Neural cell (in vitro differentiated cells): ENCODE measurements around the gene LRCH1. TPM values are rescaled to one million over a fixed set of nuclear protein-coding genes. Genes with fewer than 3 reads are reported as not detected.

Source experiments
- H2AFZ ChIP-seq: fragments of 200-600, 300-800 bp; sonication (generic), shearing (Covaris generic); 2 replicates; pipeline ENCODE4 v1.6.0; 2014; ENCODE audit warnings: low read depth, mild to moderate bottlenecking, antibody characterized with exemption, low read length, moderate library complexity
- H3F3A ChIP-seq: fragments of 200-600 bp; shearing (Covaris generic); 2 replicates; pipeline ENCODE4 v1.6.1; 2016; ENCODE audit warnings: mild to moderate bottlenecking, moderate library complexity, mixed read lengths, antibody characterized with exemption, low read length; ENCODE audit not compliant: insufficient read depth, poor library complexity, severe bottlenecking
- H3K27ac ChIP-seq: fragments of 200-600, 300-800 bp; sonication (generic), shearing (Covaris generic); 2 replicates; pipeline ENCODE4 v1.5.1; 2014; ENCODE audit warnings: mild to moderate bottlenecking, low read length, moderate library complexity
- H3K27me3 ChIP-seq: fragments of 300-800, 200-600 bp; sonication (generic), shearing (Covaris generic); 2 replicates; pipeline ENCODE4 v1.6.0; 2014; ENCODE audit warnings: mild to moderate bottlenecking, low read depth, low read length, moderate library complexity; ENCODE audit not compliant: insufficient read depth
- H3K36me3 ChIP-seq: fragments of 300-800, 200-600 bp; sonication (generic), shearing (Covaris generic); 2 replicates; pipeline ENCODE4 v1.5.1; 2014; ENCODE audit warnings: mild to moderate bottlenecking, antibody characterized with exemption, low read length, moderate library complexity; ENCODE audit not compliant: insufficient read depth
- H3K4me2 ChIP-seq: fragments of 300-800, 200-600 bp; sonication (generic), shearing (Covaris generic); 2 replicates; pipeline ENCODE4 v1.6.0; 2014; ENCODE audit warnings: mild to moderate bottlenecking, low read length
- H3K4me3 ChIP-seq: fragments of 300-800, 200-600 bp; sonication (generic), shearing (Covaris generic); 2 replicates; pipeline ENCODE4 v1.5.1; 2014; ENCODE audit warnings: mild to moderate bottlenecking, low read length, moderate library complexity
- H3K79me2 ChIP-seq: fragments of 200-600 bp; shearing (Covaris generic); replicated peaks from 2 replicates; pipeline ENCODE4 v1.6.0; 2014; ENCODE audit warnings: mild to moderate bottlenecking, low read length, moderate library complexity; ENCODE audit not compliant: insufficient read depth
- H3K9ac ChIP-seq: fragments of 300-800, 200-600 bp; sonication (generic), shearing (Covaris generic); 2 replicates; pipeline ENCODE4 v1.6.1; 2016; ENCODE audit warnings: mild to moderate bottlenecking, low read length, mixed read lengths
- H3K9me2 ChIP-seq: fragments of 200-600 bp; shearing (Covaris generic); 2 replicates; pipeline ENCODE4 v1.6.1; 2016; ENCODE audit warnings: mild to moderate bottlenecking, low read length, mixed read lengths; ENCODE audit not compliant: insufficient read depth
- H3K9me3 ChIP-seq: fragments of 200-600, 300-800 bp; sonication (generic), shearing (Covaris generic); 2 replicates; pipeline ENCODE4 v1.6.1; 2016; ENCODE audit warnings: mild to moderate bottlenecking, mixed run types, low read length, moderate library complexity, mixed read lengths
- H4K20me1 ChIP-seq: fragments of 200-600 bp; shearing (Covaris generic); 2 replicates; pipeline ENCODE4 v1.6.1; 2016; ENCODE audit warnings: mild to moderate bottlenecking, mixed run types; ENCODE audit not compliant: insufficient read depth
- EP300 ChIP-seq: fragments of 450-650 bp; conservative IDR thresholded peaks from 2 replicates; pipeline ENCODE4 v1.6.1; 2014; ENCODE audit warnings: antibody characterized with exemption, mild to moderate bottlenecking, moderate library complexity; ENCODE audit not compliant: poor library complexity, severe bottlenecking
- EZH2 ChIP-seq: fragments of 200-600, 300-800 bp; shearing (Covaris generic), sonication (generic); IDR thresholded peaks from 2 replicates; pipeline ENCODE4 v1.6.1; 2014; ENCODE audit warnings: antibody characterized with exemption, low read length, borderline replicate concordance, mild to moderate bottlenecking; ENCODE audit not compliant: insufficient read depth, poor library complexity, severe bottlenecking
- MXI1 ChIP-seq: fragments of 450-650 bp; conservative IDR thresholded peaks from 2 replicates; pipeline ENCODE4 v1.6.1; 2014; ENCODE audit warnings: antibody characterized with exemption, mild to moderate bottlenecking; ENCODE audit not compliant: poor library complexity, severe bottlenecking
- POLR2AphosphoS5 ChIP-seq: IDR thresholded peaks from 2 replicates; pipeline ENCODE4 v1.6.1; 2012
- RAD21 ChIP-seq: fragments of 450-650 bp; conservative IDR thresholded peaks from 2 replicates; pipeline ENCODE4 v1.6.1; 2014; ENCODE audit warnings: antibody characterized with exemption, mild to moderate bottlenecking, moderate library complexity
- SMC3 ChIP-seq: fragments of 450-650 bp; conservative IDR thresholded peaks from 2 replicates; pipeline ENCODE4 v1.6.1; 2014; ENCODE audit warnings: antibody characterized with exemption, mild to moderate bottlenecking, moderate library complexity; ENCODE audit not compliant: poor library complexity
- TAF1 ChIP-seq: IDR thresholded peaks from 2 replicates; pipeline ENCODE4 v1.6.1; 2012; ENCODE audit warnings: low read depth
- polyA plus RNA-seq: library from polyadenylated mRNA; depleted of rRNA; stranded (reverse); fragments of >200 nt; gene quantifications from 2 replicates; pipeline ENCODE4 v1.2.3, GENCODE V29; 2014
- TF ChIP-seq, protein P1 (sequence below): fragments of 450-650 bp; IDR thresholded peaks from 2 replicates; pipeline ENCODE4 v1.5.1; 2014; ENCODE audit warnings: antibody characterized with exemption, mild to moderate bottlenecking, moderate library complexity; ENCODE audit not compliant: poor library complexity, severe bottlenecking
- TF ChIP-seq, protein P2 (sequence below): IDR thresholded peaks from 2 replicates; pipeline ENCODE4 v1.6.1; 2012; ENCODE audit warnings: borderline replicate concordance

Gene LRCH1
- polyA plus RNA-seq, 1 donor from 2014 or later, result 15.4 TPM

DNA sequence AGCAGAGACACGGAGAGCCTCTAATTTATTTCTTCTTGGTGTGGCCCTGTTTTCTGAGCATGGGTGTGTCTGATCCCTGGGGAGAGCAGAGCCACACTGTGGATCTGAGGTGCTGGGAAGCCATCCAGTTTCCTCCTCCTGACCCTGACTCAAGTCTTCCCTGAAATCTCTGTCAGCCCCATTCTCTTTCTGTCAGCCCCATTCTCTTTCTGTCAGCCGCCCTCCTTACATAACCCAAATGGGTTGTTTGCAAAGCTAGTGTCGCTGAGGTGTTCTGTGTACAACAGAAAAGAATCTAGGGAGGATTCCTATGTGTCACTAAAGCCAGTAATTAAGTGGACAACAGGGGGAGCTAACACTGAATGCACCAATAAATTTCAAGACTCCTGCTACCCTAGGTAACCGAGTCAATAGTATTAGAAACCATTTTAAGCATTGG lies 50.2 kb downstream of the LRCH1 start:
- no peaks in the 10 kb centered on the region for H3K9me2 ChIP-seq
- H3K79me2 ChIP-seq, result peaks cover 3% of the 10 kb centered on the region
- no peak overlapping the region for H3K4me2 ChIP-seq
- H3K9me3 ChIP-seq, result no peaks in the 10 kb centered on the region
- no peak overlapping the region for H2AFZ ChIP-seq
- H4K20me1 ChIP-seq, result no peaks in the 10 kb centered on the region
- no peak overlapping the region for H3K9ac ChIP-seq
- no peaks in the 10 kb centered on the region for H3K27me3 ChIP-seq
- H3K4me3 ChIP-seq, result no peak overlapping the region
- H3K36me3 ChIP-seq, result no peaks in the 10 kb centered on the region
- no peaks in the 10 kb centered on the region for H3F3A ChIP-seq
- H3K27ac ChIP-seq, result no peak overlapping the region
- TF ChIP-seq SMC3 (no peak), RAD21 (no peak), MXI1 (no peak), TAF1 (no peak), POLR2AphosphoS5 (no peak), EP300 (no peak), EZH2 (no peak)
- TF ChIP-seq, protein P1, sequence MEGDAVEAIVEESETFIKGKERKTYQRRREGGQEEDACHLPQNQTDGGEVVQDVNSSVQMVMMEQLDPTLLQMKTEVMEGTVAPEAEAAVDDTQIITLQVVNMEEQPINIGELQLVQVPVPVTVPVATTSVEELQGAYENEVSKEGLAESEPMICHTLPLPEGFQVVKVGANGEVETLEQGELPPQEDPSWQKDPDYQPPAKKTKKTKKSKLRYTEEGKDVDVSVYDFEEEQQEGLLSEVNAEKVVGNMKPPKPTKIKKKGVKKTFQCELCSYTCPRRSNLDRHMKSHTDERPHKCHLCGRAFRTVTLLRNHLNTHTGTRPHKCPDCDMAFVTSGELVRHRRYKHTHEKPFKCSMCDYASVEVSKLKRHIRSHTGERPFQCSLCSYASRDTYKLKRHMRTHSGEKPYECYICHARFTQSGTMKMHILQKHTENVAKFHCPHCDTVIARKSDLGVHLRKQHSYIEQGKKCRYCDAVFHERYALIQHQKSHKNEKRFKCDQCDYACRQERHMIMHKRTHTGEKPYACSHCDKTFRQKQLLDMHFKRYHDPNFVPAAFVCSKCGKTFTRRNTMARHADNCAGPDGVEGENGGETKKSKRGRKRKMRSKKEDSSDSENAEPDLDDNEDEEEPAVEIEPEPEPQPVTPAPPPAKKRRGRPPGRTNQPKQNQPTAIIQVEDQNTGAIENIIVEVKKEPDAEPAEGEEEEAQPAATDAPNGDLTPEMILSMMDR, result no peak
- TF ChIP-seq, protein P2, sequence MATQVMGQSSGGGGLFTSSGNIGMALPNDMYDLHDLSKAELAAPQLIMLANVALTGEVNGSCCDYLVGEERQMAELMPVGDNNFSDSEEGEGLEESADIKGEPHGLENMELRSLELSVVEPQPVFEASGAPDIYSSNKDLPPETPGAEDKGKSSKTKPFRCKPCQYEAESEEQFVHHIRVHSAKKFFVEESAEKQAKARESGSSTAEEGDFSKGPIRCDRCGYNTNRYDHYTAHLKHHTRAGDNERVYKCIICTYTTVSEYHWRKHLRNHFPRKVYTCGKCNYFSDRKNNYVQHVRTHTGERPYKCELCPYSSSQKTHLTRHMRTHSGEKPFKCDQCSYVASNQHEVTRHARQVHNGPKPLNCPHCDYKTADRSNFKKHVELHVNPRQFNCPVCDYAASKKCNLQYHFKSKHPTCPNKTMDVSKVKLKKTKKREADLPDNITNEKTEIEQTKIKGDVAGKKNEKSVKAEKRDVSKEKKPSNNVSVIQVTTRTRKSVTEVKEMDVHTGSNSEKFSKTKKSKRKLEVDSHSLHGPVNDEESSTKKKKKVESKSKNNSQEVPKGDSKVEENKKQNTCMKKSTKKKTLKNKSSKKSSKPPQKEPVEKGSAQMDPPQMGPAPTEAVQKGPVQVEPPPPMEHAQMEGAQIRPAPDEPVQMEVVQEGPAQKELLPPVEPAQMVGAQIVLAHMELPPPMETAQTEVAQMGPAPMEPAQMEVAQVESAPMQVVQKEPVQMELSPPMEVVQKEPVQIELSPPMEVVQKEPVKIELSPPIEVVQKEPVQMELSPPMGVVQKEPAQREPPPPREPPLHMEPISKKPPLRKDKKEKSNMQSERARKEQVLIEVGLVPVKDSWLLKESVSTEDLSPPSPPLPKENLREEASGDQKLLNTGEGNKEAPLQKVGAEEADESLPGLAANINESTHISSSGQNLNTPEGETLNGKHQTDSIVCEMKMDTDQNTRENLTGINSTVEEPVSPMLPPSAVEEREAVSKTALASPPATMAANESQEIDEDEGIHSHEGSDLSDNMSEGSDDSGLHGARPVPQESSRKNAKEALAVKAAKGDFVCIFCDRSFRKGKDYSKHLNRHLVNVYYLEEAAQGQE, result no peak

DNA sequence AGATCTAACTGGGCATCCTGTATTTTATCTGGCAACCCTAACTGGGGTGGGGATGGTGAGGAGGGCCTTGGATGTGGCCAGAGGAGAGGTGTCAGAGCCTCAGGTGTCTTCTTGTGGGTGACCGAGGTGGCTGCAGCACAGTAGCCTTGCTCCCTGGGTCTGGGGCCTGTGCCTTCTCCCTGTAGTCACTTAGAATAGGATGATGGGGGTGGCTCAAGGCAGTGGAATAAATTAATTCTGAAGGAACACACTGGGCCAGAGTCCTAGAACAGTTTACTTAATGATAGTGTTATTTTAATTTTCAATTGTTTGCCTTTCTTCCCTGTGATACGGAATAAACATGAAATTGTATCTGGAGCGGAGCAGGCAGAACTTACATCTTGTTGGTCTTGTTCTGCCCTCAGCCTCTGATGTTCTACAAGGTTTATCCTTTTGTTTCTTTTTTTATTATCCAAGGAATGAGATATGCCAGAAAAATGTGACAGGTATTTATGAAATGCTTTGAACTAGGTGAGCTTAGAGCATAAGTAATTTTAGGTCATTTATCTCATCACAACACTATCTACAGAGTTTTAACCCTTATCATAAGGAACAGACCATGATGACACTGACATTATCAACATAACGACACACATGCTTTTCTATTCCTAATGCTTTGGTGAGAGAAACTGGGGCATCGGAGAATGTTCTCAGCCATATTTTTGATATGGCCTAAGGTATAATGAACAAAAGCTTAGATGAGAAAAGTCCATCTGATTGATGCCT lies 51.4 kb downstream of the LRCH1 start:
- no peak overlapping the region for H2AFZ ChIP-seq
- H3K9me2 ChIP-seq, result no peaks in the 10 kb centered on the region
- H3K9ac ChIP-seq, result no peak overlapping the region
- H3K79me2 ChIP-seq, result peaks cover 3% of the 10 kb centered on the region
- no peaks in the 10 kb centered on the region for H3K36me3 ChIP-seq
- no peak overlapping the region for H3K4me2 ChIP-seq
- no peaks in the 10 kb centered on the region for H3K27me3 ChIP-seq
- no peaks in the 10 kb centered on the region for H3F3A ChIP-seq
- H3K4me3 ChIP-seq, result no peak overlapping the region
- no peaks in the 10 kb centered on the region for H4K20me1 ChIP-seq
- H3K27ac ChIP-seq, result no peak overlapping the region
- TF ChIP-seq EP300 (no peak), RAD21 (no peak), MXI1 (no peak), TAF1 (no peak), SMC3 (no peak), POLR2AphosphoS5 (no peak), EZH2 (no peak)
- TF ChIP-seq, protein P1, result no peak
- TF ChIP-seq, protein P2, result no peak
- no peaks in the 10 kb centered on the region for H3K9me3 ChIP-seq
